Esophagus muscularis mucosa (tissue), 4 donors: ENCODE results near the gene OTULIN. TPM values are rescaled to one million over a fixed set of nuclear protein-coding genes. Genes with fewer than 3 reads are reported as not detected.

Source experiments
- DNase-seq: peaks from one replicate; pipeline ENCODE4 v3.0.0-alpha.2; 2017; ENCODE audit errors: extremely low spot score
- H3K27ac ChIP-seq, 4 donors: fragments of 200-600 bp; sonication (generic); replicated peaks in 1 of 4; 1 replicate in 3 of 4; 2 replicates in 1 of 4; pipeline ENCODE4 v1.5.1; 2016 to 2019; ENCODE audit warnings: mild to moderate bottlenecking in 1 of 4
- H3K27me3 ChIP-seq, 4 donors: fragments of 200-600 bp; sonication (generic); one replicate each; pipeline versions ENCODE4 v1.5.1 to v1.6.0; 2016 to 2019
- H3K36me3 ChIP-seq, 4 donors: fragments of 200-600 bp; sonication (generic); one replicate each; pipeline ENCODE4 v1.5.1; 2016 to 2019
- H3K4me1 ChIP-seq, 4 donors: fragments of 200-600 bp; sonication (generic); one replicate each; pipeline ENCODE4 v1.5.1; 2016 to 2019
- H3K4me3 ChIP-seq, 4 donors: fragments of 200-600 bp; sonication (generic); 1 replicate in 2 of 4; 2 replicates in 2 of 4; pipeline ENCODE4 v1.5.1; 2016 to 2019; ENCODE audit warnings: mild to moderate bottlenecking in 4 of 4, moderate library complexity in 1 of 4
- H3K9me3 ChIP-seq, 4 donors: fragments of 200-600 bp; sonication (generic); 1 replicate in 3 of 4; 2 replicates in 1 of 4; pipeline ENCODE4 v1.5.1; 2016 to 2019
- EP300 ChIP-seq: sonication (generic); formaldehyde crosslinking; IDR thresholded peaks from one replicate; pipeline ENCODE4 v1.6.1; 2017; ENCODE audit warnings: antibody characterized with exemption
- POLR2A ChIP-seq: fragments of 450-650 bp; IDR thresholded peaks from one replicate; pipeline ENCODE4 v1.6.1; 2017; ENCODE audit warnings: antibody characterized with exemption, moderate library complexity, mild to moderate bottlenecking, low read depth
- POLR2AphosphoS5 ChIP-seq, 2 donors: sonication (generic); formaldehyde crosslinking; IDR thresholded peaks; one replicate each; pipeline ENCODE4 v1.6.1; 2017; ENCODE audit warnings: antibody characterized with exemption in 2 of 2
- WGBS: methylation state at CpG from one replicate; pipeline ENCODE4 v1.1.5; 2018; 5-methylcytosine and 5-hydroxymethylcytosine counted together
- intact Hi-C: fragments of 100-400 bp; cut with DNase I; formaldehyde crosslinking; loops from one replicate; pipeline ENCODE4 v1.15.1; 2023
- total RNA-seq, 4 donors: library from RNA; depleted of rRNA; stranded (reverse); fragments of >200 nt; gene quantifications; one replicate each; pipeline versions ENCODE4 v1.1.0 to v1.2.1, GENCODE V29; 2016
- TF ChIP-seq, protein P1 (sequence below), 3 experiments: fragments of 200-600 bp in 2 of 3; fragments of 450-650 bp in 1 of 3; sonication (generic) in 2 of 3; IDR thresholded peaks; one replicate each; pipeline ENCODE4 v1.5.1; 2017 to 2019; ENCODE audit warnings: antibody characterized with exemption in 3 of 3, mild to moderate bottlenecking in 2 of 3, moderate library complexity in 1 of 3

Gene OTULIN
- total RNA-seq, 4 donors from 2014 or later: 16.9 to 41.1 (median 24.2) TPM

DNA sequence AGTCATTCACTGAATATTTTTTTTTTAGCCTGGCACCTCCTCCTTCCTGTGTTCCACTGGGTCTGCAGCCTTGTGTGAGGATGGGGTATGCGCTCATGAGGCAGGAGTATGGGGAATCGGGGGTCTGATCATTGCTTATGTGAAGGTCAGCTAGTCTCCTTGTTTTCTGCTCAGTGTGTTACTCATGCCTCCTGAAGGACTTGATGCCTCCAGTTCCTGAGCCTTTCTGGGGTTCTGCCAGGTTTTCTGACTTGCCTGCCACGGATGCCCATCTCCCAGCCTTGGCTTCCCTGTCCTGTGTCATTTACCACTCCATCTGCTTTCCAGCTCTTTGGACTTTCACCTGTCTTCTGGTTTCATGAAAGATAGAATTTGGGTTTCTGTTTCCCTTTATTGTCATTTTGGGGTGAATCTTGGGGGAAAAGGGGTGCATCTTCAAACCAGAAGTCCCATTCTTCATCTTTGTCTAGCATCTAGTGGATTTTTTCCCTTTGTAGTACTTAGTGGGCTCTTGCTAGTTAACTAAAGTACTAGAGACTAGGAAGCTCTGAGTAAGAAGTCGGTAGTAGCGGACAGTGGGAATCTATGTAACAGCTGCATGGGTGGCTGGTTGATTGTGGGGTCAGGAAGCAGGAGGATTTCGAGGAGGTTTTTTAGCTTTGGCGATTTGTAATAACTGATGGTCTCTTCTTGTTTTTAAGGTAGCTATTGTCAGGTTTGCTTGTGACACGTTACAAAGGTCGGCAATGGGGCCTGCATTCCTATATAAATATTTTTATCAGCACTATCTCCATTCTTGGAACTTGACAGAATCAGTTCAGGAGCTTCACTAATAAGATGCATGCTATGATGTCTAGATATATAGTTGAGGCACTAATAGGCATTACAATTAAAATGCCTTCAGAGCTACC, 8.2 kb downstream of the OTULIN start:
- Histone ChIP-seq H3K27ac (no peak overlapping the region), H3K4me3 (no peak overlapping the region), H3K4me1 (peaks cover 41 to 63% (median 49%) of the 10 kb centered on the region in 4 donors), H3K27me3 (no peaks in the 10 kb centered on the region), H3K36me3 (peaks cover 0 to 6% (median 0%) of the 10 kb centered on the region in 4 donors), H3K9me3 (no peaks in the 10 kb centered on the region)
- TF ChIP-seq POLR2AphosphoS5 (IDR thresholded peaks at IDR 0.05): no peak
- no peak for TF ChIP-seq POLR2A
- TF ChIP-seq EP300: no peak
- TF ChIP-seq, protein P1, sequence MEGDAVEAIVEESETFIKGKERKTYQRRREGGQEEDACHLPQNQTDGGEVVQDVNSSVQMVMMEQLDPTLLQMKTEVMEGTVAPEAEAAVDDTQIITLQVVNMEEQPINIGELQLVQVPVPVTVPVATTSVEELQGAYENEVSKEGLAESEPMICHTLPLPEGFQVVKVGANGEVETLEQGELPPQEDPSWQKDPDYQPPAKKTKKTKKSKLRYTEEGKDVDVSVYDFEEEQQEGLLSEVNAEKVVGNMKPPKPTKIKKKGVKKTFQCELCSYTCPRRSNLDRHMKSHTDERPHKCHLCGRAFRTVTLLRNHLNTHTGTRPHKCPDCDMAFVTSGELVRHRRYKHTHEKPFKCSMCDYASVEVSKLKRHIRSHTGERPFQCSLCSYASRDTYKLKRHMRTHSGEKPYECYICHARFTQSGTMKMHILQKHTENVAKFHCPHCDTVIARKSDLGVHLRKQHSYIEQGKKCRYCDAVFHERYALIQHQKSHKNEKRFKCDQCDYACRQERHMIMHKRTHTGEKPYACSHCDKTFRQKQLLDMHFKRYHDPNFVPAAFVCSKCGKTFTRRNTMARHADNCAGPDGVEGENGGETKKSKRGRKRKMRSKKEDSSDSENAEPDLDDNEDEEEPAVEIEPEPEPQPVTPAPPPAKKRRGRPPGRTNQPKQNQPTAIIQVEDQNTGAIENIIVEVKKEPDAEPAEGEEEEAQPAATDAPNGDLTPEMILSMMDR (IDR thresholded peaks at IDR 0.05): no peak
- no peak for DNase-seq
- 87% methylated on average over 9 of the region's 9 CpGs for WGBS
- intact Hi-C loops: no loop called here

DNA sequence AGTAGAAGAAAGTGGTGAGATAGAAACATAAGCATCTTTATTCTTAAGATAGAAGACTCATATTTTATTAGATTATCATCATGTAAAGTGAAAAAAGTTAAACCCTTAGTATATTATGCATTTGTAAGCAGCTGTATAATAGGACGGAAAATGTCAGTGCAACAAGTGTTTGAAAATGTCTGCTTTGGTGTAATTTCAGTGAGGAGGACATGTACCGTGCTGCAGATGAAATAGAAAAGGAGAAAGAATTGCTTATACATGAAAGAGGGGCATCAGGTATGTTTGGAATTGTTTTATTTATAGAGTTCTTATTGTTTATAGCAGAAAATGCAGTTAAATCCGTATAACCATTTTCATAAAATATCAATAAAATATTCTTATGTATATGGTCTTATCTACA, 8.9 kb downstream of the OTULIN start:
- 67% methylated on average over 3 of the region's 3 CpGs for WGBS
- intact Hi-C loops: no loop called here

DNA sequence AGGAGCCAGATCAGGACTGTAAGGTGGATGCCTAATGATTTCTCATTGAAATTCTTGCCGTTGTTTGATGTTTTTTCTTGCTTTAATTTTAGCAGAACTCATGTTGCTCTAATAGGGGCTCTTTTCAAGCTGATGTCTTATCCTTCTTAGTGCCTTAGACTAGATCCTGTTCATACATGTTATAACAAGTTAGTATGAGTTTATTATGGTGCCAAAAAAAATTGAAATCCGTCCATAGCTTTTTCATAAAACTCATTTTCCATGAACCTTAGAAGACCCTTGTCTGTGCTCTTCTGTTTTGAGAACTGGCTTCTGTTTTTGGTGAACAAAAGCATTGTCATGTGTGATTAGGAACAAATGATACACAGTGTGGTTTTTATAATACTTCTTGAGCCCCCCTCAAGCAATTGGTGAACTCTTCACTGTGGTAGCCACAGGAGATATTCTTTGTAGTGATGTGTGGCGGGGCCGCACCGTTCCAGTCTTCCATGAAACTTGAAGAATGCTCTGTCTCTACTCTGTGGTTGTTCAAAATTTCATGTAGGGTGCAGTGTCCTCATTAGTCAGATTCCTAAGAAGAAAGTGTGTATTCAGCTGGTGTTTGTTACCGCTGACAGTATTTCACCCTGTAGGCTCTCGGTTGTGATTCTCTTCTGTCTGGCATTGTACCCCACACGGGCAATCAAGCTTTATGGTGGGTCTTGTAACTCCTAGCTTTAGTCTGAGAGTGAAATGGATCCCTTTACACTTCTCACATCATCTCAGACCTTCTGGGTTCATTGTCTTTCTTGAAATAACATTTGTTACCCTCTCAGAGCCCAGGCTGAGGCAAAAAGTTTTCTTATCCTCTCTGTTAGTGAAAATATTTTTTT, 10.7 kb downstream of the OTULIN start:
- no peak for DNase-seq
- Histone ChIP-seq H3K27me3 (no peaks in the 10 kb centered on the region), H3K27ac (peak overlapping the region in 1 of 4 donors; percentile 3), H3K36me3 (peaks cover 0 to 17% (median 6%) of the 10 kb centered on the region in 4 donors), H3K9me3 (no peaks in the 10 kb centered on the region), H3K4me1 (peaks cover 43 to 57% (median 47%) of the 10 kb centered on the region in 4 donors), H3K4me3 (no peak overlapping the region)
- no peak for TF ChIP-seq POLR2AphosphoS5 (IDR thresholded peaks at IDR 0.05)
- 90% methylated on average over 8 of the region's 8 CpGs for WGBS
- intact Hi-C loops: no loop called here

More for the DNA sequence above, 8.9 kb downstream of the OTULIN start:
- Histone ChIP-seq H3K4me3 (no peak overlapping the region), H3K9me3 (no peaks in the 10 kb centered on the region), H3K36me3 (peaks cover 0 to 6% (median 0%) of the 10 kb centered on the region in 4 donors), H3K4me1 (peaks cover 43 to 57% (median 46%) of the 10 kb centered on the region in 4 donors), H3K27me3 (no peaks in the 10 kb centered on the region), H3K27ac (no peak overlapping the region)
- TF ChIP-seq POLR2A (no peak), EP300 (no peak), POLR2AphosphoS5 (IDR thresholded peaks at IDR 0.05) (no peak)
- TF ChIP-seq, protein P1 (IDR thresholded peaks at IDR 0.05): no peak
- DNase-seq: no peak

DNA sequence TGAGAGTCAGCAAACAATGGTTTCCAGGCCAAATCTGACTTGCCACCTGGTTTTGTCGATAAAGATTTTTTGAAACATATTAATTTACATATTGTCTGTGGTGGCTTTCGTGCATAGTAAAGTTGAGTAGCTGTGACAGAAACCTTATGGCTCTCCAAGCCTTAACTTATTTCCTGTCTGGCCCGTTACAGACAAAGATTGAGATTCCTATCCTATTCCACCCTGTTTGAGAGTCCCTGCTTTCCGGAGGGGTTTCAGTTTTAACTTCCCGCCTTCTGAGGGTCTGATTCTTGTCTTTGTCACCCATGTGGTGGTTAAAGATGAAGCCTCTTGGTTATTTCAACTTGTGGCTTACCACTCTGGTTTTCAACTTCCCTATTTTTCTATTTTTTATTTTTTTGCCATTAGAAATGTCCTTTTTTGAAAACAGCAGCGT, 11.4 kb downstream of the OTULIN start:
- intact Hi-C loops: no loop called here
- H3K27me3 ChIP-seq: no peaks in the 10 kb centered on the region
- 59% methylated on average over 6 of the region's 6 CpGs for WGBS
- peaks cover 42 to 56% (median 44%) of the 10 kb centered on the region in 4 donors for H3K4me1 ChIP-seq
- H3K4me3 ChIP-seq: no peak overlapping the region
- no peak for DNase-seq
- H3K36me3 ChIP-seq: peaks cover 2 to 23% (median 13%) of the 10 kb centered on the region in 4 donors
- H3K9me3 ChIP-seq: no peaks in the 10 kb centered on the region
- TF ChIP-seq POLR2A: no peak
- TF ChIP-seq EP300: no peak
- TF ChIP-seq, protein P1 (IDR thresholded peaks at IDR 0.05): no peak
- TF ChIP-seq POLR2AphosphoS5 (IDR thresholded peaks at IDR 0.05): no peak
- peak overlapping the region in 2 of 4 donors; percentile 3 to 14 for H3K27ac ChIP-seq
